B cell (primary cell): ENCODE data around the gene KRTAP12-4. TPM values are rescaled to one million over a fixed set of nuclear protein-coding genes. Genes with fewer than 3 reads are reported as not detected.
"Not testable (repeated sequence)": the region's sequence is repeated elsewhere in the genome, so short reads cannot be mapped to it uniquely, and the experiment has no call there.

Experiments
- ATAC-seq: fragments of 200-7000 bp; cut with Tn5 transposase; one replicate; pipeline ENCODE4 v1.10.0; 2021; ENCODE audit warnings: low read depth, mild to moderate bottlenecking, moderate number of reproducible peaks, moderate library complexity
- CTCF ChIA-PET: fragments of 350-600 bp; sonication (Branson Sonifier 250); formaldehyde crosslinking; loops from one replicate; lab custom pipeline; 2021; ENCODE audit warnings: antibody characterized with exemption, inconsistent platforms; lab: Charles Lee
- POLR2A ChIA-PET: fragments of 350-600 bp; sonication (Branson Sonifier 250); formaldehyde crosslinking; loops from one replicate; lab custom pipeline; 2021; ENCODE audit warnings: antibody characterized with exemption; lab: Charles Lee
- DNase-seq: peaks from one replicate; pipeline ENCODE4 v3.0.0; 2013
- H2AFZ ChIP-seq: 2 replicates; pipeline ENCODE4 v1.6.1; 2012; ENCODE audit warnings: mild to moderate bottlenecking, low read depth, low read length; ENCODE audit not compliant: insufficient read depth, poor library complexity, severe bottlenecking
- H3K27ac ChIP-seq, 2 donors: 1 replicate in 1 of 2; 2 replicates in 1 of 2; pipeline ENCODE4 v1.5.1; 2012 to 2013; ENCODE audit warnings: low read length in 2 of 2, mild to moderate bottlenecking in 2 of 2, moderate library complexity in 1 of 2
- H3K27me3 ChIP-seq, 4 experiments: fragments of 200-600 bp in 1 of 4; sonication (generic) in 1 of 4; replicated peaks in 1 of 4; 1 replicate in 2 of 4; 2 replicates in 2 of 4; pipeline versions ENCODE4 v1.6.1 to v1.7.0; 2013 to 2016; ENCODE audit warnings: low read length in 3 of 4, mild to moderate bottlenecking in 2 of 4, mixed read lengths in 1 of 4, moderate library complexity in 1 of 4; ENCODE audit not compliant: insufficient read depth in 4 of 4, control insufficient read depth in 3 of 4; ENCODE audit errors: control extremely low read depth in 1 of 4
- H3K36me3 ChIP-seq, 2 experiments: replicated peaks in 1 of 2; 1 replicate in 1 of 2; 2 replicates in 1 of 2; pipeline versions ENCODE4 v1.6.1 to v1.7.1; 2013; ENCODE audit warnings: low read length in 1 of 2; ENCODE audit not compliant: insufficient read depth in 2 of 2, control insufficient read depth in 1 of 2; ENCODE audit errors: control extremely low read depth in 1 of 2, extremely low read depth in 1 of 2
- H3K4me1 ChIP-seq, 2 donors: fragments of 200-600 bp in 1 of 2; sonication (generic) in 1 of 2; 1 replicate in 1 of 2; 2 replicates in 1 of 2; pipeline versions ENCODE4 v1.5.1 to v1.6.1; 2013 to 2017; ENCODE audit warnings: low read length in 2 of 2; ENCODE audit not compliant: control insufficient read depth in 2 of 2, insufficient read depth in 2 of 2
- H3K4me2 ChIP-seq: replicated peaks from 2 replicates; pipeline ENCODE3; 2012; ENCODE audit warnings: mild to moderate bottlenecking, low read depth, low read length; ENCODE audit not compliant: poor library complexity, severe bottlenecking
- H3K4me3 ChIP-seq, 5 experiments: fragments of 200-600 bp in 1 of 5; sonication (generic) in 1 of 5; 1 replicate in 3 of 5; 2 replicates in 2 of 5; pipeline versions ENCODE4 v1.5.1 to v1.7.0; 2011 to 2016; ENCODE audit warnings: low read length in 4 of 5, mild to moderate bottlenecking in 4 of 5, low read depth in 2 of 5, control low read depth in 1 of 5, moderate library complexity in 1 of 5; ENCODE audit not compliant: insufficient read depth in 1 of 5; ENCODE audit errors: control extremely low read depth in 1 of 5, extremely low read depth in 1 of 5
- H3K79me2 ChIP-seq: fragments of 200-600 bp; sonication (generic); one replicate; pipeline ENCODE4 v1.6.0; 2016; ENCODE audit warnings: low read length; ENCODE audit not compliant: control insufficient read depth, insufficient read depth
- H3K9ac ChIP-seq: fragments of 200-600 bp; sonication (generic); 2 replicates; pipeline ENCODE4 v1.6.1; 2017; ENCODE audit warnings: mild to moderate bottlenecking, low read length, moderate library complexity
- H3K9me3 ChIP-seq, 3 donors: one replicate each; pipeline versions ENCODE4 v1.6.1 to v1.7.1; 2013; ENCODE audit warnings: low read length in 2 of 3; ENCODE audit not compliant: control insufficient read depth in 2 of 3, insufficient read depth in 1 of 3; ENCODE audit errors: control extremely low read depth in 1 of 3
- H4K20me1 ChIP-seq: 2 replicates; pipeline ENCODE4 v1.6.0; 2012; ENCODE audit warnings: mild to moderate bottlenecking, low read length; ENCODE audit not compliant: insufficient read depth, control insufficient read depth, poor library complexity, severe bottlenecking
- H3K27ac Mint-ChIP-seq: one replicate; pipeline ENCODE4 v1.8.0; 2021; ENCODE audit warnings: mixed read lengths
- H3K27me3 Mint-ChIP-seq: one replicate; pipeline ENCODE4 v1.8.0; 2021; ENCODE audit warnings: mixed read lengths
- H3K4me1 Mint-ChIP-seq: one replicate; pipeline ENCODE4 v1.8.0; 2021; ENCODE audit warnings: mixed read lengths
- H3K4me3 Mint-ChIP-seq: one replicate; pipeline ENCODE4 v1.8.0; 2021; ENCODE audit warnings: mixed read lengths
- H3K9me3 Mint-ChIP-seq: one replicate; pipeline ENCODE4 v1.8.0; 2022; ENCODE audit warnings: mixed read lengths; ENCODE audit not compliant: insufficient read depth
- EZH2 ChIP-seq: IDR thresholded peaks from 2 replicates; pipeline ENCODE4 v1.6.1; 2012; ENCODE audit warnings: borderline replicate concordance, low read depth, mild to moderate bottlenecking, moderate library complexity, low read length; ENCODE audit not compliant: insufficient read depth, poor library complexity, severe bottlenecking
- WGBS: methylation state at CpG from one replicate; pipeline ENCODE4 v1.1.5; 2013; ENCODE audit warnings: missing lambda C conversion rate; ENCODE audit not compliant: insufficient coverage; 5-methylcytosine and 5-hydroxymethylcytosine counted together
- intact Hi-C: fragments of 100-400 bp; cut with micrococcal nuclease; formaldehyde crosslinking; loops from one replicate; pipeline ENCODE4 v1.10.0; 2022
- polyA plus RNA-seq: library from polyadenylated mRNA; depleted of rRNA; stranded (reverse); fragments of >200 nt; gene quantifications from 2 replicates; pipeline ENCODE4 v1.2.3, GENCODE V29; 2012
- total RNA-seq, 2 donors: library from RNA; stranded (reverse); fragments of 120-200 nt in 1 of 2; gene quantifications; 1 replicate in 1 of 2; 2 replicates in 1 of 2; pipeline versions ENCODE4 v1.2.3 to v1.2.4, GENCODE V29; 2013 to 2022
- TF ChIP-seq, protein P1 (sequence below): fragments of 200-600 bp; IDR thresholded peaks from one replicate; pipeline ENCODE4 v1.8.0; 2022; ENCODE audit warnings: antibody characterized with exemption, mild to moderate bottlenecking

Gene KRTAP12-4
- total and polyA plus RNA-seq, 2 donors (not counting 1 experiment from before 2014, with no cell fraction given): not detected

DNA sequence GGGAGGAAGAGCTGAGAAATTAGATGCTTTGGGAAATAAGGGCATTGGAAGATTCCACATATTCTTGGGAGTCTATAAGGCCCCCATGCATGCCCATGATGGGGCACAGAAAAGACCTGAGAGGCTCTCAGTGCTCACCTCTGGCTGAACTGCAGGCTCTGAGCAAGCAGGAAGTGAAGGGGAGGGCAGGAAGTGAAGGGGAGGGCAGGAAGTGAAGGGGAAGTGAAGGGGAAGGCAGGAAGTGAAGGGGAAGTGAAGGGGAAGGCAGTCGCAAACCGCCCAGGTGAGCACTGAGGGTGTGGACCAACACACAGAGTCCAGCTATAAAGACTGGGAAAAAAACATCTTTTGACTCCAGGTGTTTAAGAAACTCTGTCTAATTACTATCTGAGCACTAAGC lies 24.0 kb downstream of the KRTAP12-4 start:
- H3K9ac ChIP-seq: no peak overlapping the region
- Mint-ChIP-seq H3K27ac (no peak overlapping the region), H3K27me3 (peaks cover 14% of the 10 kb centered on the region), H3K4me1 (peaks cover 4% of the 10 kb centered on the region), H3K9me3 (peaks cover 19% of the 10 kb centered on the region), H3K4me3 (no peak overlapping the region)
- no peaks in the 10 kb centered on the region for H3K79me2 ChIP-seq
- peaks cover 0 to 50% (median 22%) of the 10 kb centered on the region in 3 donors for H3K9me3 ChIP-seq
- no peaks in the 10 kb centered on the region for H4K20me1 ChIP-seq
- H3K36me3 ChIP-seq: no peaks in the 10 kb centered on the region
- H3K27ac ChIP-seq: no peak overlapping the region
- H2AFZ ChIP-seq: no peak overlapping the region
- peaks cover 2 to 3% of the 10 kb centered on the region in 2 donors for H3K4me1 ChIP-seq
- H3K27me3 ChIP-seq: peaks cover 0 to 20% (median 0%) of the 10 kb centered on the region in 4 experiments
- ATAC-seq: no peak
- ChIA-PET POLR2A (no interaction called here), CTCF (no interaction called here)
- H3K4me2 ChIP-seq: no peak overlapping the region
- 40% methylated on average over 1 of the region's 2 CpGs for whole genome bisulfite sequencing
- no peak for TF ChIP-seq EZH2
- no peak overlapping the region for H3K4me3 ChIP-seq
- intact Hi-C loops: no loop called here
- no peak for DNase-seq

DNA sequence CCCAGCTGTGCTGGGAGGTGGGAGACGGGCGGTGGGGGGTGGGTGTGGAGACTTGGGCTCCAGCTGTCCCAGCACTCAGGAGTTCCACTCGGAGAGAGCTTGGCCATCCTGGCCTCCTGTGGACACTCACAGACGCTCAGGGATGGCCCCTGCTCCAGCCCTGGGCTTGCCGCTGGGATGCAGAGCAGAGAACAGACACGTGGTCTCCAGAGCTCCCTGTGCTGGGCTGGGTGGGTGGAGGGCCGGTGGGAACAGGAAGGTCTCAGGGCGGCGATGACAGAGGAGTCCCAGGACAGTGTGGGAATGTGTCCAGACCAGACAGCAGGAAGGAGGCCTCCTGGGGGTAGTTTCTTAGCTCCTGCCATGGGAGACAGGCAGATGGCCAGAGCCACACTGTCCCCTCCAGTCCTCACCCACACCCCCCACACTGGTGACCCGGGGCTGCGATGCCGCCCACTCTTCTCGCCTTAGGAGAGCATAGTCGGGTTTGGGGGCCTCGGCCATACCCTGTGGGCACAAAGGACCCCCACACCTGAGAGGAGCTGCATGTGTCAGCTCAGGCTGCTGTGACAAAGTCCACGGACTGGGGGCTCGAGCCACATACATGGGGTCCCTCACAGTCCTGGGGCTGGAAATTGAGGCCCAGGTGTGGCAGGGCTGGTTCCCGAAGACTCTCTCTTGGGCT lies 25.6 kb downstream of the KRTAP12-4 start:
- no peak for DNase-seq

DNA sequence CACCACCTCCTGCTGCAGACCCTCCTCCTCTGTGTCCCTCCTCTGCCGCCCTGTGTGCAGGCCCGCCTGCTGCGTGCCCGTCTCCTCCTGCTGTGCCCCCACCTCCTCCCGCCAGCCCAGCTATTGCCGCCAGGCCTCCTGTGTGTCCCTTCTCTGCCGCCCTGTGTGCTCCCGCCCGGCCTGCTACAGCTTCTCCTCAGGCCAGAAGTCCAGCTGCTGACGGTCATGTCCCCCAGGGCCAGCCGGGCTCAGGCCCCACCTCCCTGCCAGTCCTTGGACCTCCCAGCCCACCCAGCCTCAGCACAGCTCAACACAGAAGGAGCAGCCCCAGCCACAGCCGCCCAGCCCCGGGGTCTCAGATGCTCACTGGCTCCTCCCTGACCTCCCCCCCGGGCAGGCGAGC lies 26.6 kb downstream of the KRTAP12-4 start:
- CTCF ChIA-PET: not testable (repeated sequence)
- peaks cover 21% of the 10 kb centered on the region for H3K9me3 Mint-ChIP-seq
- H3K9me3 ChIP-seq: peaks cover 0 to 55% (median 39%) of the 10 kb centered on the region in 3 donors

More for the DNA sequence above, 25.6 kb downstream of the KRTAP12-4 start:
- H3K79me2 ChIP-seq: no peaks in the 10 kb centered on the region
- Mint-ChIP-seq H3K9me3 (peaks cover 19% of the 10 kb centered on the region), H3K4me3 (no peak overlapping the region), H3K27me3 (peaks cover 4% of the 10 kb centered on the region), H3K27ac (no peak overlapping the region), H3K4me1 (peaks cover 4% of the 10 kb centered on the region)
- WGBS: 89% methylated on average over 18 of the region's 18 CpGs
- H3K27ac ChIP-seq: no peak overlapping the region
- no peak overlapping the region for H3K4me3 ChIP-seq
- H3K27me3 ChIP-seq: peaks cover 0 to 20% (median 0%) of the 10 kb centered on the region in 4 experiments
- intact Hi-C loops: no loop called here
- CTCF ChIA-PET: no interaction called here
- TF ChIP-seq, protein P1, sequence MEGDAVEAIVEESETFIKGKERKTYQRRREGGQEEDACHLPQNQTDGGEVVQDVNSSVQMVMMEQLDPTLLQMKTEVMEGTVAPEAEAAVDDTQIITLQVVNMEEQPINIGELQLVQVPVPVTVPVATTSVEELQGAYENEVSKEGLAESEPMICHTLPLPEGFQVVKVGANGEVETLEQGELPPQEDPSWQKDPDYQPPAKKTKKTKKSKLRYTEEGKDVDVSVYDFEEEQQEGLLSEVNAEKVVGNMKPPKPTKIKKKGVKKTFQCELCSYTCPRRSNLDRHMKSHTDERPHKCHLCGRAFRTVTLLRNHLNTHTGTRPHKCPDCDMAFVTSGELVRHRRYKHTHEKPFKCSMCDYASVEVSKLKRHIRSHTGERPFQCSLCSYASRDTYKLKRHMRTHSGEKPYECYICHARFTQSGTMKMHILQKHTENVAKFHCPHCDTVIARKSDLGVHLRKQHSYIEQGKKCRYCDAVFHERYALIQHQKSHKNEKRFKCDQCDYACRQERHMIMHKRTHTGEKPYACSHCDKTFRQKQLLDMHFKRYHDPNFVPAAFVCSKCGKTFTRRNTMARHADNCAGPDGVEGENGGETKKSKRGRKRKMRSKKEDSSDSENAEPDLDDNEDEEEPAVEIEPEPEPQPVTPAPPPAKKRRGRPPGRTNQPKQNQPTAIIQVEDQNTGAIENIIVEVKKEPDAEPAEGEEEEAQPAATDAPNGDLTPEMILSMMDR: no peak
- no peak for TF ChIP-seq EZH2
- H3K9me3 ChIP-seq: peaks cover 0 to 52% (median 30%) of the 10 kb centered on the region in 3 donors
- no peak overlapping the region for H3K4me2 ChIP-seq
- H3K4me1 ChIP-seq: peaks cover 2 to 3% of the 10 kb centered on the region in 2 donors
- H3K9ac ChIP-seq: no peak overlapping the region
- ATAC-seq: no peak
- no peaks in the 10 kb centered on the region for H3K36me3 ChIP-seq
- no peak overlapping the region for H2AFZ ChIP-seq
- POLR2A ChIA-PET: no interaction called here
- H4K20me1 ChIP-seq: no peaks in the 10 kb centered on the region

More for the DNA sequence above, 26.6 kb downstream of the KRTAP12-4 start:
- H3K4me3 Mint-ChIP-seq, H2AFZ ChIP-seq, H3K9ac ChIP-seq, H3K4me3 ChIP-seq, H4K20me1 ChIP-seq, H3K4me2 ChIP-seq, H3K36me3 ChIP-seq, H3K27ac ChIP-seq, ATAC-seq, H3K27me3 Mint-ChIP-seq, DNase-seq, H3K4me1 ChIP-seq, H3K4me1 Mint-ChIP-seq, H3K27ac Mint-ChIP-seq, POLR2A ChIA-PET, intact Hi-C loops, H3K79me2 ChIP-seq: not testable (repeated sequence)
- peaks cover 0 to 20% (median 0%) of the 10 kb centered on the region in 4 experiments for H3K27me3 ChIP-seq
- 60% methylated on average over 10 of the region's 15 CpGs for WGBS
